Smooth muscle cell (in vitro differentiated cells): ENCODE measurements around the gene ATP1A3. TPM values are rescaled to one million over a fixed set of nuclear protein-coding genes. Genes with fewer than 3 reads are reported as not detected.

ENCODE experiments used
- DNase-seq: peaks from one replicate; lab custom pipeline; 2025; ENCODE audit not compliant: unreplicated experiment; lab: John Stamatoyannopoulos, UW
- H2AFZ ChIP-seq: fragments of 200-600 bp; sonication (generic); 2 replicates; pipeline ENCODE4 v1.6.0; 2016; ENCODE audit warnings: antibody characterized with exemption, low read depth, mild to moderate bottlenecking
- H3F3A ChIP-seq: fragments of 200-600 bp; sonication (generic); 2 replicates; pipeline ENCODE4 v1.6.0; 2017; ENCODE audit warnings: antibody characterized with exemption, low read depth
- H3K27ac ChIP-seq: fragments of 200-600 bp; sonication (generic); 2 replicates; pipeline ENCODE4 v1.5.1; 2016; ENCODE audit warnings: low read depth, mild to moderate bottlenecking
- H3K27me3 ChIP-seq: fragments of 200-600 bp; sonication (generic); 2 replicates; pipeline ENCODE4 v1.6.1; 2016; ENCODE audit warnings: low read depth, mild to moderate bottlenecking
- H3K36me3 ChIP-seq: fragments of 200-600 bp; sonication (generic); 2 replicates; pipeline ENCODE4 v1.5.1; 2016; ENCODE audit warnings: low read depth
- H3K4me1 ChIP-seq: fragments of 200-600 bp; sonication (generic); 2 replicates; pipeline ENCODE4 v1.5.1; 2016; ENCODE audit warnings: low read depth
- H3K4me2 ChIP-seq: fragments of 200-600 bp; sonication (generic); 2 replicates; pipeline ENCODE4 v1.6.0; 2016; ENCODE audit warnings: mild to moderate bottlenecking
- H3K4me3 ChIP-seq: fragments of 200-600 bp; sonication (generic); 2 replicates; pipeline ENCODE4 v1.5.1; 2016; ENCODE audit warnings: mild to moderate bottlenecking
- H3K79me2 ChIP-seq: fragments of 200-600 bp; sonication (generic); 2 replicates; pipeline ENCODE4 v1.6.0; 2016; ENCODE audit warnings: low read depth, mild to moderate bottlenecking
- H3K9ac ChIP-seq: fragments of 200-600 bp; sonication (generic); 2 replicates; pipeline ENCODE4 v1.6.0; 2016; ENCODE audit warnings: low read depth
- H3K9me3 ChIP-seq: fragments of 200-600 bp; sonication (generic); replicated peaks from 2 replicates; pipeline ENCODE4 v1.5.1; 2016; ENCODE audit warnings: low read depth
- H4K20me1 ChIP-seq: fragments of 200-600 bp; sonication (generic); 2 replicates; pipeline ENCODE4 v1.6.0; 2016; ENCODE audit warnings: low read depth
- WGBS: methylation state at CpG from one replicate; pipeline ENCODE4 v1.1.7; 2016; ENCODE audit warnings: low lambda C conversion rate; 5-methylcytosine and 5-hydroxymethylcytosine counted together
- polyA plus RNA-seq: library from polyadenylated mRNA; unstranded; fragments of >200 nt; fragmentation: Nextera tagmentation; extraction: Ambion mirVana; gene quantifications from 2 replicates; pipeline ENCODE4 v1.2.1, GENCODE V29; 2016
- total RNA-seq: library from RNA; depleted of rRNA; stranded (reverse); fragments of >200 nt; gene quantifications from 2 replicates; pipeline ENCODE4 v1.2.3, GENCODE V29; 2014
- TF ChIP-seq, protein P1 (sequence below): fragments of 200-600 bp; sonication (generic); IDR thresholded peaks from 2 replicates; pipeline ENCODE4 v1.5.1; 2017; ENCODE audit warnings: borderline replicate concordance, mild to moderate bottlenecking, antibody characterized with exemption; ENCODE audit not compliant: insufficient read depth, poor library complexity, severe bottlenecking

Gene ATP1A3
- total and polyA plus RNA-seq, 2 experiments from 2014 or later, result not detected

DNA sequence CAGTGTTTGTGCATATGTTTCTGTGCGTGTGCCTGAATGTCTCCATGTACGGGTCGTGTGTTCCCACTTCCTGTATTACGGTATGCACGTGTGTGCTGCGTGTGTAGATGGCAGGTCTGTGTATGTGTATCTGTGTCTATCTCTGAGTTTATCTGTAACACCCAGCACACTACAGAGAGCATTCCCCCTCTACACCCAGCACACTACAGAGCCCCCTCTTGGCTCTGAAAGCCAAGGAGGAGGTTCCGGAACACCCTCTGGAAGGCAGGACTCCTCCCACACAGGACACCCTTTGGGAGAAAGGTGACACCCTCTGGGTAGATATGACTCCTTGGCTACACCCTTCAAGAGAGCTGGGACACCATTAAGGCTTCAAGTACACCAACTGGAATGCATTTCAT lies 63.7 kb downstream of the ATP1A3 start:
- TF ChIP-seq, protein P1, sequence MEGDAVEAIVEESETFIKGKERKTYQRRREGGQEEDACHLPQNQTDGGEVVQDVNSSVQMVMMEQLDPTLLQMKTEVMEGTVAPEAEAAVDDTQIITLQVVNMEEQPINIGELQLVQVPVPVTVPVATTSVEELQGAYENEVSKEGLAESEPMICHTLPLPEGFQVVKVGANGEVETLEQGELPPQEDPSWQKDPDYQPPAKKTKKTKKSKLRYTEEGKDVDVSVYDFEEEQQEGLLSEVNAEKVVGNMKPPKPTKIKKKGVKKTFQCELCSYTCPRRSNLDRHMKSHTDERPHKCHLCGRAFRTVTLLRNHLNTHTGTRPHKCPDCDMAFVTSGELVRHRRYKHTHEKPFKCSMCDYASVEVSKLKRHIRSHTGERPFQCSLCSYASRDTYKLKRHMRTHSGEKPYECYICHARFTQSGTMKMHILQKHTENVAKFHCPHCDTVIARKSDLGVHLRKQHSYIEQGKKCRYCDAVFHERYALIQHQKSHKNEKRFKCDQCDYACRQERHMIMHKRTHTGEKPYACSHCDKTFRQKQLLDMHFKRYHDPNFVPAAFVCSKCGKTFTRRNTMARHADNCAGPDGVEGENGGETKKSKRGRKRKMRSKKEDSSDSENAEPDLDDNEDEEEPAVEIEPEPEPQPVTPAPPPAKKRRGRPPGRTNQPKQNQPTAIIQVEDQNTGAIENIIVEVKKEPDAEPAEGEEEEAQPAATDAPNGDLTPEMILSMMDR, result no peak
- Histone ChIP-seq H4K20me1 (peaks cover 5% of the 10 kb centered on the region), H3K27ac (no peak overlapping the region), H3F3A (no peaks in the 10 kb centered on the region), H3K27me3 (peaks cover 100% of the 10 kb centered on the region), H3K4me1 (no peaks in the 10 kb centered on the region), H3K9ac (no peak overlapping the region), H3K36me3 (no peaks in the 10 kb centered on the region), H3K9me3 (no peaks in the 10 kb centered on the region), H3K4me2 (no peak overlapping the region), H3K79me2 (no peaks in the 10 kb centered on the region), H2AFZ (no peak overlapping the region), H3K4me3 (no peak overlapping the region)
- 55% methylated on average over 7 of the region's 7 CpGs for whole genome bisulfite sequencing
- DNase-seq, result no peak

DNA sequence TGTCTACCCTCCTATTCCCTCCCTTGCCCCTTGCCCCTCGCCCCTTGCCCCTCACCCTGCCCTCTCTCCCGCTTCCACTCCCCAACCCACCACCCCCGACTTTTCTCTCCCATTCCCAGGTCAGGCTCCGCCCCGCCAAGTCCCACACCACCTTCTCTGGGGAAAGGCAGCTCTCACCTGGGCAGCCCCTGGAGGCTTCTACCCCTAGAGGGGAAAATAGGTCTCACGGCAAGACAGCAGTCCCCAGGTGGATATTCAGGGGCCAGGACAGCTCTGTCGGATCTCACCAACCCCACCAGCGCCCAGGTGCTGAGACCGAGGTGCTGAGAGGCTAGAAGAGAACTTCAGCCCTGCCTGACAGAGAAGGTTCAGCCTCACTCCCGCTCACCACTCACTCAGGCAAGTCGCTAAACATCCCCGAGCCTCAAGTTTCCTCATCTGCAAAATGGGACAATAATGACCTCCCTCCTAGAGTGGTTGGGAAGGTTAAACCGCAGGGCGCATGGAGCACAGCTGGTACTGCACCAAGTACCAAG lies 64.4 kb downstream of the ATP1A3 start:
- Histone ChIP-seq H3K9me3 (no peaks in the 10 kb centered on the region), H3K4me1 (no peaks in the 10 kb centered on the region), H3K79me2 (no peaks in the 10 kb centered on the region), H3K27ac (no peak overlapping the region), H3F3A (no peaks in the 10 kb centered on the region), H3K36me3 (no peaks in the 10 kb centered on the region), H3K9ac (no peak overlapping the region), H2AFZ (no peak overlapping the region), H3K4me2 (no peak overlapping the region), H3K27me3 (peaks cover 99% of the 10 kb centered on the region), H4K20me1 (peaks cover 5% of the 10 kb centered on the region), H3K4me3 (no peak overlapping the region)
- TF ChIP-seq, protein P1, result no peak
- 34% methylated on average over 12 of the region's 14 CpGs for WGBS
- no peak for DNase-seq

DNA sequence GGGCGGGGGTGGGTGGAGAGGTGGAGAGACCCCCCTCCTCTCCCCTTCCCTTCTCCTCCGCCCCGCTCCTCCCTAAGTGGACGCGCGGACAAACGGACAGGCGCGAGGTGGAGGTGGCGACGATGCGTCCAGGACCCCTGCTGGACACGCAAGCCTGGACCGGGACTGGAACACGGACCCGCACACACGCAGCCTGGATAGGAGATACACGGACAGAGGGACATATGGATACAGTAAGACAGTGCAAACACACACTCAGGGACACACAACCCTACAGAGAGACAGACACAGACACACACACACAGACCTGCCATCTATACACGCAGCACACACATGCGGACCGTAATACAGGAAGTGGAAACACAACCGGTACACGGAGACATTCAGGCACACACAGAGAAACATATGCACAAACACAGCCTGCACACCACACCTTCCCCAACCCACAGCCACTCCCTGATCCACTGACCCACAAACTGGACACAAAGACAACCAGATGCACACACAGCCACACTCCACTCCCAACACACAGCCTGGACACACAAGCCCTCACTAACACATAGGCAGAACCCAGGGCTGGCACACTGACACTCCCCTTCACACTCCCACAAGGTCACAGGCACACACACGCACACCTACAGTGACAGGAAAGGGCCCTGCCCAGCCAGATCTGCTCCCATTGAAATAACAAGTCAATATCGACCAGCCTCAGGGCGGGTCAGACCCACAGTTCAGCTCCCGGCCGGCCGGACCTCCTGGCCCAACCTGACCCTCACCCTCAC lies 65.1 kb downstream of the ATP1A3 start:
- H3K27ac ChIP-seq, result no peak overlapping the region
- peak overlapping the region; percentile 61 for H3K4me3 ChIP-seq
- H3K36me3 ChIP-seq, result no peaks in the 10 kb centered on the region
- peak overlapping the region; percentile 90 for H3K4me2 ChIP-seq
- H3K27me3 ChIP-seq, result peaks cover 99% of the 10 kb centered on the region
- no peak overlapping the region for H2AFZ ChIP-seq
- H3K79me2 ChIP-seq, result no peaks in the 10 kb centered on the region
- no peak overlapping the region for H3K9ac ChIP-seq
- TF ChIP-seq, protein P1, result no peak
- no peak for DNase-seq
- H3F3A ChIP-seq, result no peaks in the 10 kb centered on the region
- no peaks in the 10 kb centered on the region for H3K9me3 ChIP-seq
- WGBS, result 20% methylated on average over 19 of the region's 29 CpGs
- H3K4me1 ChIP-seq, result no peaks in the 10 kb centered on the region
- peaks cover 5% of the 10 kb centered on the region for H4K20me1 ChIP-seq
